ENCODE data around the gene AFF3. TPM values are rescaled to one million over a fixed set of nuclear protein-coding genes. Genes with fewer than 3 reads are reported as not detected.
"Not testable (repeated sequence)": the region's sequence is repeated elsewhere in the genome, so short reads cannot be mapped to it uniquely, and the experiment has no call there.

AFF3 gene
- total and polyA plus RNA-seq, 2 of the 13 experiments (the other 11 are each of a cell fraction or from before 2014, with no cell fraction given), result not detected

GRCh38 chr2:100110614-100111000 is 31.8 kb downstream of the AFF3 start (continued):
- TF ChIP-seq MTF2 (CRISPR knock-in tag; IDR thresholded peaks at IDR 0.05; ENCODE audit: borderline replicate concordance) (no peak), MTA1 (CRISPR knock-in tag; IDR thresholded peaks at IDR 0.05; ENCODE audit: borderline replicate concordance) (no peak), RXRB (CRISPR knock-in tag; IDR thresholded peaks at IDR 0.05; ENCODE audit: borderline replicate concordance) (no peak), CHD4 (IDR thresholded peaks at IDR 0.05; ENCODE audit: borderline replicate concordance, low read length) (no peak)

- Histone ChIP-seq H2AFZ (ENCODE audit: low read length) (no peak overlapping the region), H3K4me1 (ENCODE audit: insufficient read depth, low read length) (no peaks in the 10 kb centered on the region), H3K9ac (ENCODE audit: insufficient read depth, low read depth, low read length) (no peak overlapping the region), H3K27me3 (ENCODE audit: control insufficient read depth in 1 of 2, insufficient read depth in 2 of 2, low read length in 2 of 2) (peaks cover 7 to 51% of the 10 kb centered on the region in 2 experiments), H3K79me2 (ENCODE audit: insufficient read depth, low read length) (no peaks in the 10 kb centered on the region), H3K9me3 (ENCODE audit: low read length) (no peaks in the 10 kb centered on the region), H4K20me1 (ENCODE audit: insufficient read depth, low read length) (peaks cover 9% of the 10 kb centered on the region; the same call in 1 of the 2 replicates), H3K4me2 (ENCODE audit: low read depth, low read length) (no peak overlapping the region), H3K27ac (ENCODE audit: extremely low read length, insufficient read depth, low read length) (no peak overlapping the region), H3K4me3 (replicated peaks in 1 of 3; ENCODE audit: insufficient read depth in 1 of 3, low read depth in 2 of 3, low read length in 3 of 3) (no peak overlapping the region), H3K36me3 (replicated peaks in 1 of 2; ENCODE audit: control insufficient read depth in 1 of 2, insufficient read depth in 2 of 2, low read length in 2 of 2) (no peaks in the 10 kb centered on the region)
- no TSS peak for BruUV-seq (replicated peaks)
- POLR2A ChIA-PET, result interaction anchor here (0.6 kb wide), 1 partner anchor 53 kb away, joined by 3 read pairs; no protein-coding TSS in a partner anchor
- intact Hi-C loops (cut with micrococcal nuclease; ENCODE audit: unreplicated experiment), result no loop called here
- FAIRE-seq (no peak), ATAC-seq (no peak), DNase-seq (ENCODE audit: low spot score) (no peak)
- WGBS (ENCODE audit: low lambda C conversion rate), result 22% methylated on average over 6 of the region's 6 CpGs
- CTCF ChIA-PET (ENCODE audit: low intra/inter-chr PET ratio, low total read pairs), result no interaction called here
- in situ Hi-C loops (cut with HindIII; ENCODE audit: extremely low pct_ligation_motif_present, low pct_unique_long_range_greater_than_20kb), result no loop called here
- TF ChIP-seq KLF16 (CRISPR knock-in tag; IDR thresholded peaks at IDR 0.05), result no peak
- TF ChIP-seq ZBTB43 (CRISPR knock-in tag; conservative IDR thresholded peaks at IDR 0.05), result no peak
Observed at GRCh38 chr2:100109986-100110613, 32.3 kb downstream of the AFF3 start.

GRCh38 chr2:100108648-100109020 is 33.8 kb downstream of the AFF3 start:
- BruUV-seq (replicated peaks); CTCF ChIA-PET (ENCODE audit: low intra/inter-chr PET ratio, low total read pairs); H3K4me1 ChIP-seq (ENCODE audit: insufficient read depth, low read length); intact Hi-C loops (cut with micrococcal nuclease; ENCODE audit: unreplicated experiment); H3K79me2 ChIP-seq (ENCODE audit: insufficient read depth, low read length); H3K27ac ChIP-seq (ENCODE audit: extremely low read length, insufficient read depth, low read length); H3K4me2 ChIP-seq (ENCODE audit: low read depth, low read length); POLR2A ChIA-PET; in situ Hi-C loops (cut with HindIII; ENCODE audit: extremely low pct_ligation_motif_present, low pct_unique_long_range_greater_than_20kb); H3K9ac ChIP-seq (ENCODE audit: insufficient read depth, low read depth, low read length); DNase-seq (ENCODE audit: low spot score); ATAC-seq; H3K36me3 ChIP-seq (replicated peaks in 1 of 2; ENCODE audit: control insufficient read depth in 1 of 2, insufficient read depth in 2 of 2, low read length in 2 of 2); H4K20me1 ChIP-seq (ENCODE audit: insufficient read depth, low read length); FAIRE-seq; H2AFZ ChIP-seq (ENCODE audit: low read length); H3K9me3 ChIP-seq (ENCODE audit: low read length); H3K4me3 ChIP-seq (replicated peaks in 1 of 3; ENCODE audit: insufficient read depth in 1 of 3, low read depth in 2 of 3, low read length in 3 of 3): not testable (repeated sequence)
- WGBS (ENCODE audit: low lambda C conversion rate), result 3% methylated on average over 3 of the region's 3 CpGs
- H3K27me3 ChIP-seq (ENCODE audit: control insufficient read depth in 1 of 2, insufficient read depth in 2 of 2, low read length in 2 of 2), result peaks cover 7 to 52% of the 10 kb centered on the region in 2 experiments

Data from HepG2 (cell line).